GM12873 (cell line): ENCODE measurements around the gene DNALI1.

Experiments
- CTCF ChIP-seq: IDR thresholded peaks from 2 replicates; pipeline ENCODE4 v1.5.1; 2012; ENCODE audit warnings: low read depth, mild to moderate bottlenecking, moderate library complexity, low read length, control low read depth; ENCODE audit not compliant: insufficient read depth; ENCODE audit errors: missing control alignments

DNALI1 gene

DNA sequence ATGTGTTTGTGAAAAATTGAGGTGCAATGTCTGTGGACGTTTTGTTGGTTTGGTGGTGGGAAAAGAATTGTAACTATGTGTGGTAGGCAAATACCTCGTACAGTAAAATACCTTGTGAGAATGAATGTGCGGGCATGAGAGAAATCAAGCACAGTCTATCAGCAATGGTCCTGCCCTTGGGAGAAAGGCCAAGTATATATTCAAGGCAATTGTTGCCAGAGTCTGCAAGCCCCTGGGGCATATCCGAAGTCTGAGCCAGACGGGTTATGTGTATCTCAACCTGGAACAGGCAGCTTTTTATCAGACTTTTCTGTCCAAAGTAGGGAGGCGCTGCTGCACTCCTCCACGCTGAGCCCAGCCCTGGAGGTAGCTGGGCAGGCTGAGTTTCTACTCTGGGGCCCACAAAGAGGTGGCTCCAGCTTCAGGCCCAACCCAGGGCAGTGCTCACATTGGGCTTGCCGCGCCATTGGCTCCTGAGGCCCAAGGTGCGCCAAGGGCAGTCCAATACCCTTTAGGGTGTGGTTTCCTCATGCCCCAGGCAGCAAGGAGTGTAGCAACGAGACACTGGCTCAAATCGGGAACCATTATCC lies 48.4 kb downstream of the DNALI1 start:
- no peak for TF ChIP-seq CTCF

- no peak for TF ChIP-seq CTCF
Measured at GRCh38 chr1:37605806-37606474, 49.2 kb downstream of the DNALI1 start.

GRCh38 chr1:37606481-37607263 lies 49.9 kb downstream of the DNALI1 start:
- TF ChIP-seq CTCF = no peak

- TF ChIP-seq CTCF = no peak
Measured at GRCh38 chr1:37609002-37609401, 52.3 kb downstream of the DNALI1 start.

DNA sequence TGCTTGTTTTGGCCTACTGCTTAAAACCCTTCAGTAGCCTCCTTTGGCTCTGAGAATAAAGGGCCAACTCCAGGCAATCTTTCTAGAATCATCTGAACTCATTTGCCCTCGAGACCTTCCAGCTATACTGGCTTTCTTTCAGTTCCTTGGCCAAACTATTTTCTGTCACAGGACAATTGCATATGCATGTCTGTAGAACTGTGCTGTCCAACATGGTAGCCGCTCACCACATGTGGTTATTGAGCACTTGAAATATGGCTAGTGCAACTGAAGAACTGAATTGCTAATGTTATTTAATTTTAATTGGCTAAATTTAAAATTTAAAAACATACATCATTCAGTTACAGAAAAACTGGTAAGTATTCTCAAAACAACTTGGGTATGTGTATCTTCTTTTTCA lies 53.3 kb downstream of the DNALI1 start:
- no peak for TF ChIP-seq CTCF

- no peak for TF ChIP-seq CTCF
Measured at GRCh38 chr1:37612186-37612585, 55.4 kb downstream of the DNALI1 start.

DNA sequence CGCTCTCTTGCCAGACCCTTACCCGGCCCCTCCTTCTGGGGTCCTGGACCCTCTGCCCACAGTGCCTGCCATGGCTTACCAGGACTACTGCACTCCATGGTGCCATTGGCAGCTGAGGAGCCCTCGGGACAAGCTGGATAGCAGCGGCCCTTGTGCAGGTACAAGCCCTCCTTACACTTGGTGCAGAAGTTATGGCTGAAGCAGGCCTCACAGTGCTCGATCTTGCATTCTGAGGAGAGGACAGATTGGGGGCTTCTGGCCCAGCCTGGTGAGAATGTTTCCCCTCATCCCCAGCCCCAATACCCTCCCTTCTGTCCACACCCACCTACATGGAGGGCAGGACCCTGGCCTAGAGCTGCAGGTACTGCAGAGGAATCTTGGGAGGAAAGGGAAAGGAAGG lies 57.4 kb downstream of the DNALI1 start:
- no peak for TF ChIP-seq CTCF
